SU-DHL-6 (cell line): ENCODE results near the gene UTF1.
A peak's percentile ranks its signal among the peaks of the same experiment; 100 is the strongest.

ENCODE experiments used
- H2AFZ ChIP-seq: fragments of 200-600 bp; sonication (generic); 2 replicates; pipeline ENCODE4 v1.6.1; 2014; ENCODE audit warnings: low read depth, mild to moderate bottlenecking, moderate library complexity, mixed read lengths, antibody characterized with exemption, low read length; ENCODE audit not compliant: severe bottlenecking
- H3F3A ChIP-seq: fragments of 200-600 bp; shearing (Covaris generic); 2 replicates; pipeline ENCODE4 v1.6.0; 2016; ENCODE audit warnings: antibody characterized with exemption, mild to moderate bottlenecking; ENCODE audit not compliant: insufficient read depth
- H3K27ac ChIP-seq: fragments of 200-600 bp; sonication (generic); 2 replicates; pipeline ENCODE4 v1.5.1; 2016; ENCODE audit warnings: low read depth, mild to moderate bottlenecking, low read length, moderate library complexity, mixed read lengths
- H3K27me3 ChIP-seq: fragments of 200-600 bp; sonication (generic), shearing (Covaris generic); 2 replicates; pipeline ENCODE4 v1.6.0; 2014; ENCODE audit warnings: mild to moderate bottlenecking, low read length
- H3K36me3 ChIP-seq: fragments of 200-600 bp; sonication (generic); 2 replicates; pipeline ENCODE4 v1.6.1; 2014; ENCODE audit warnings: mild to moderate bottlenecking, low read length, mixed read lengths
- H3K4me2 ChIP-seq: fragments of 300-600, 200-600 bp; shearing (Covaris generic), sonication (generic); 2 replicates; pipeline ENCODE4 v1.6.0; 2014; ENCODE audit warnings: low read length, low read depth, mild to moderate bottlenecking; ENCODE audit not compliant: poor library complexity, severe bottlenecking
- H3K4me3 ChIP-seq: fragments of 200-600 bp; sonication (generic); 2 replicates; pipeline ENCODE4 v1.5.1; 2014; ENCODE audit warnings: antibody characterized with exemption, low read length, mild to moderate bottlenecking, mixed read lengths; ENCODE audit not compliant: insufficient read depth, poor library complexity, severe bottlenecking
- H3K79me2 ChIP-seq: fragments of 200-600 bp; sonication (generic); 2 replicates; pipeline ENCODE4 v1.6.1; 2014; ENCODE audit warnings: mild to moderate bottlenecking, low read length, moderate library complexity; ENCODE audit not compliant: insufficient read depth
- H3K9ac ChIP-seq: fragments of 200-600 bp; sonication (generic); 2 replicates; pipeline ENCODE4 v1.7.0; 2014; ENCODE audit warnings: mild to moderate bottlenecking, low read length
- H3K9me2 ChIP-seq: fragments of 200-600 bp; sonication (generic); replicated peaks from 2 replicates; pipeline ENCODE4 v1.6.1; 2014; ENCODE audit warnings: low read length; ENCODE audit not compliant: insufficient read depth
- H3K9me3 ChIP-seq: fragments of 200-600 bp; sonication (generic); 2 replicates; pipeline ENCODE4 v1.6.1; 2014; ENCODE audit warnings: low read length, mixed read lengths; ENCODE audit not compliant: insufficient read depth
- H4K20me1 ChIP-seq: fragments of 200-600 bp; sonication (generic); 2 replicates; pipeline ENCODE4 v1.6.1; 2014; ENCODE audit warnings: low read depth, mild to moderate bottlenecking, antibody characterized with exemption, low read length, moderate library complexity, mixed read lengths
- CTCF ChIP-seq: fragments of 200-600 bp; sonication (generic); IDR thresholded peaks from one replicate; pipeline ENCODE4 v1.5.1; 2017; ENCODE audit warnings: antibody characterized with exemption, mild to moderate bottlenecking, low read length, moderate library complexity; ENCODE audit not compliant: insufficient read depth, poor library complexity, severe bottlenecking
- EZH2phosphoT487 ChIP-seq: fragments of 200-600 bp; sonication (generic), shearing (Covaris generic); conservative IDR thresholded peaks from 2 replicates; pipeline ENCODE4 v1.6.1; 2018; ENCODE audit warnings: mild to moderate bottlenecking, antibody characterized with exemption, low read length, moderate library complexity, mixed read lengths

The UTF1 gene

GRCh38 chr10:133255323-133255722, 25.3 kb downstream of the UTF1 start:
- no peak overlapping the region for H3K9ac ChIP-seq
- H2AFZ ChIP-seq = no peak overlapping the region
- no peaks in the 10 kb centered on the region for H3K36me3 ChIP-seq
- no peak overlapping the region for H3K27ac ChIP-seq
- no peaks in the 10 kb centered on the region for H3K9me2 ChIP-seq
- H3K79me2 ChIP-seq = no peaks in the 10 kb centered on the region
- no peaks in the 10 kb centered on the region for H3K9me3 ChIP-seq
- no peak overlapping the region for H3K4me3 ChIP-seq
- no peaks in the 10 kb centered on the region for H3K27me3 ChIP-seq
- no peak overlapping the region for H3K4me2 ChIP-seq
- no peaks in the 10 kb centered on the region for H4K20me1 ChIP-seq
- no peaks in the 10 kb centered on the region for H3F3A ChIP-seq
- TF ChIP-seq CTCF = no peak
- no peak for TF ChIP-seq EZH2phosphoT487

- Histone ChIP-seq H3K9me2 (no peaks in the 10 kb centered on the region), H3K4me3 (no peak overlapping the region), H3K9ac (no peak overlapping the region), H3F3A (0 out of 2 replicates have a peak, but pooled peaks cover 5% of the 10 kb centered on the region), H2AFZ (no peak overlapping the region), H3K27ac (no peak overlapping the region), H4K20me1 (no peaks in the 10 kb centered on the region), H3K9me3 (no peaks in the 10 kb centered on the region), H3K4me2 (no peak overlapping the region), H3K27me3 (no peaks in the 10 kb centered on the region), H3K79me2 (no peaks in the 10 kb centered on the region), H3K36me3 (no peaks in the 10 kb centered on the region)
- TF ChIP-seq EZH2phosphoT487 (no peak), CTCF (peak; percentile 12)
Observed at GRCh38 chr10:133257489-133258065, 27.6 kb downstream of the UTF1 start.

DNA sequence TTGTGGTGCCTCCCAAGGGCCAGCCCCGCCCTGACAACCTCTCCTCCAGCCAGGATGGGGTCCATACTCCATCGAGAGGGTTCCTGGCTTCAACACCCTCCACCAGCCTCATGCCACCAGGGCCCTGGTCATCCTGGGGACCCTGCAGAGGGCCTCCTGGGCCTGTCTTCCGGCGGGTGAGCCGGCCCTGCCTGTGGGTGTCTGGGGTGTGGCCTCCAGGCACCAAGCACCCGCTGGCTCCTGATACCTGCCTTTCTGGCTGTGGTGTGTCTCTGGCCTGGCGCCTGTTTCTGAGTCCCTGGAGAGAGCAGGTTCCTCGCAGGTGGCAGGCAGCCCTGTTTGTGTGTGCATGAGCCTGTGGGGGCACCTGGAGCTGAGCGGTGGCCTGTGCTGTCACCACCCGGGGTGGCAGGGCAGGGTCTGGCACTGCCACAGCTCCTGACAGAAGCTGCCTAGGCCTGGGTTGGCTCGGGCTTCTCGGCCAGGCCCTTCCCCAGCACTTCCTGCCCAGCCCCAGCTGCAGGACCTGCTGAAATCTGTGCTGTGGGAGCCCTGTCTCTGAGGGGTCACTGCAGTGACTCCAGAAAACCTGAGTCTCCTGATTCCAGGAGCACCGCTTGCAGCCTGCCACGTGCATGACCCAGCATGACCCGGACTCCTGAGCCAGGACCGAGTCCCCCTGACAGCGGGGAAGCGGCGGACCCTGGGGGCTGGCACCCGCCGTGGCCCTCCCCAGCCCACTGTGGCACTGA, 28.2 kb downstream of the UTF1 start:
- no peak overlapping the region for H3K4me2 ChIP-seq
- TF ChIP-seq EZH2phosphoT487 = no peak
- no peak for TF ChIP-seq CTCF
- H3K9ac ChIP-seq = no peak overlapping the region
- H3K9me3 ChIP-seq = no peaks in the 10 kb centered on the region
- H3K36me3 ChIP-seq = no peaks in the 10 kb centered on the region
- H3K9me2 ChIP-seq = no peaks in the 10 kb centered on the region
- 0 out of 2 replicates have a peak, but pooled peaks cover 5% of the 10 kb centered on the region for H3F3A ChIP-seq
- H2AFZ ChIP-seq = no peak overlapping the region
- H3K27ac ChIP-seq = no peak overlapping the region
- H3K79me2 ChIP-seq = no peaks in the 10 kb centered on the region
- H4K20me1 ChIP-seq = no peaks in the 10 kb centered on the region
- no peaks in the 10 kb centered on the region for H3K27me3 ChIP-seq
- no peak overlapping the region for H3K4me3 ChIP-seq
